Astrocyte of the hippocampus (primary cell): ENCODE measurements around the gene SLC4A11.

Experiments
- DNase-seq: peaks from one replicate; pipeline ENCODE4 v3.0.0; 2011; ENCODE audit warnings: low read depth, low spot score

SLC4A11 gene

DNA sequence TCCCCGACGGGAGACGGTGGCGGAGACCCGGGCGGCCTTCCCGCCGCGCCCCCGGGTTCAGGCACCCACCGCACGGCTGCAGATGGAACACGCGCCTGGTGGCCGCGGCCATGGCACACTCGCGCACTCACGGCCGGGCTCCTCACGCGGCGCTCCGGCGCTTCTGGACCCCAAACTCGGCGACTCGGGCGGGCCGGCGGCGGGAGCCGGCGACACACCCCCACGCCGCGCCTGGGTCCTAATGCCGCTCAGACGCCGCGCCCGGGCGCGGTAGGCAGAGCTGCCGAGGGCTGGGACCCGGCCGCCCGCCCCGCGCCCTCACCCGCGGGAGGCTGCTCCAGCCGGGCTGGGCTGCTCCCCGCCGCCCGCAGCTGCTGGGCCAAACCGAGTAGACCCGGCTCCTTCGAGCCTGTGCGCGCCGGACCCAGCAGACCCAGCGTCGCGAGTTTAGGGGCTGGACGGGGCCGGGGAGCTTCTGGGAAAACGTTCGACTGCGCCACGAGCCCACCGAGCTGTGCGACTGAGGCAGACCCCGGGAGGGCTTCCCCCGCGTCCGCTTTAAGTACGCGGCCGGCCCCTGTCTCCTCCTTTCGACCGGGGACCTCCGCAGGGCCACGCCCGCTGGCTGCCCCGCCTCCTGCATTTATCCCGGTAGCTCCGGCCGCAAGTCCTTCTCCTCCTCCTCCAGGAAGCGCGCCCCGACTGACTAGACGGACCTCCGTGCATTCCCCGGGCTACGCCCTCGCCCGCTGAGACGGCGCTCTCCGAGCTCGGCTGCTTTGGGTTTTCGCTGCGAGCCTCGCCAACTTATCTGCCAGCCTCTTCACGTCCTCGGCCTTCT lies at the start of gene SLC4A11:
Gene SLC4A11 (minus strand): TSS at position 165 of the 841 bp plus-strand sequence. CDS start 53 bp downstream, at position 112.
- DNase-seq = peak; percentile 76

- peak; percentile 14 for DNase-seq
Observed at GRCh38 chr20:3283222-3283820, 44.3 kb upstream of the SLC4A11 start.

DNA sequence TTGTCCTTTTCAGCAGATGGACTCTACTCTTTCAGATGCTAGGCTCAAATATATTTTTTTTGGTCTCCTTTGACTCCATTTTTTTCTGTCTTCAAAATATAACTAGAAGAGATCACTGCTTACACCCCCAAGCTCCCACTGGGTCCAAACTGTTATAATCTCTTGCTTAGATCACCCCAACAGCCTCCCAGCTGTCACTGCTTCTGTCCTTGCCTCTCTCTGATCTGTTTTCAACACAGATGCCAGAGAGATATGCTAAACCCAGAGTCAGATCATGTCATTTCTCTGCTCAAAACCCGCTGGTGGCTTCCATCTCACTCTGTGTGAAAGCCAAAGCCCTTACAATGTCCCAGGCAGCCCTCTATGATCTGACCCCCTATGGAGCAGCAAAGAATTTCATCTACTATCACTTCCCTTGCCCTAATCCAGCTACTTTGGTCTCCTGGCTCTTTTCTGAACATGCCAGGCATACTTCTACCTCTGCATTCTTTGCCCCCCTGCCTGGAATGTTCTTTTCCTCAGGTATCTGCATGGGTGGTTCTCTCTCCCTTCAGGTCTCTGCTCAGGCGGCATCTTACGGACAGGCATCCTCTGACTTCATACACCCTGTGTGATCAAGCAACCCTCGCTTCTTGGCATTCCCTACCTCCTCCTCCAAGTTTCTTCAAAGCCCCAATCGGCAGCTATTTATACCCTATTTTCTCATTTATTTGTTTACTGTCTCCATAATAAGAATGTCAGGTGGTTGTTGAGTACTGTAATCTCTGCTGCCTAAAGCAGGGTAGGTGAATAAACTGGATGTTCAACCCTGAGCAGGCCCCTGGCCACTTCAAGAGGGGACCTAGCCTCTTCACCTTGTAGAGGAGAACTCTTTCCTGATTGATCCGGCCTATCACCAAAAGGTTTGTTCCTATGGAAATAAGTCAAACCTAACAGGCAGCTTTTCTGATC lies 43.6 kb upstream of the SLC4A11 start:
- DNase-seq = peak; percentile 46

- no peak for DNase-seq
Observed at GRCh38 chr20:3281437-3281836, 42.4 kb upstream of the SLC4A11 start.

GRCh38 chr20:3279761-3280160 lies 40.8 kb upstream of the SLC4A11 start:
- no peak for DNase-seq

DNA sequence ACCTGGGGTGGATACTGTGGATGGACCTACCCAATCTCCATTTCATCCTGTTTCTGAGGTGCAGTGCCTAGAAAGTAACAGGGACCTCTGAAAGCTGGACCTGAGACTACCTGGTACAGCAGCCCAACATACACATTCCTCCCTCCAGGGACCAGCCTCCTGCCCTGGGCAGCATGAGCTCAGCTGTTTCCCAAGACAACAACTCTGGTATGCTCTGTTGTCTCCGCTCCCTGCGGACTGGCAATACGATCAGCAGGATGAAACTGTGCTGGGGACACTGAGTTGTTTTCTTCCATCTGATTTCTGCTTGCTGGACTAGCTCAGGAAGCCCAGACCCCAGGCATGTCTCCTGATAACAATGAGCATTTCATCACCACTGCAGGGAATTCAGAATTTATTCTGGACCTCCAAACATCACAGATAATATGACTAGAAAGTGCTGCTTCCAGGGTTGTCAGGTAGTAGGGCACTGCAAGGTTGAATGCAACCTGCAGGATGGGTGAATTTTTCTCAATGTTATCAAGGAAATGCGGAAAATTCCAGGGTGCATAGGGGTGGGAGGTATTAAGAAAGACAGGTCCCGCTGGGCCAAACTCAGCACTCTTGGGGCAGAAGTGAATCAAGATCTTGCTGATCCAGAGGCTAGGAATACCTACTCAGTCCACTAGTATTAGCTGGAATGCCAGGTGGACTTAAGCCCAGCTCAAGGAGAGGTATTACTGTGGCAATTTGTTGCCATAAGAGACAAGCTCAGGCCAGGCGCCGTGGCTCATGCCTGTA lies 38.9 kb upstream of the SLC4A11 start:
- no peak for DNase-seq

DNA sequence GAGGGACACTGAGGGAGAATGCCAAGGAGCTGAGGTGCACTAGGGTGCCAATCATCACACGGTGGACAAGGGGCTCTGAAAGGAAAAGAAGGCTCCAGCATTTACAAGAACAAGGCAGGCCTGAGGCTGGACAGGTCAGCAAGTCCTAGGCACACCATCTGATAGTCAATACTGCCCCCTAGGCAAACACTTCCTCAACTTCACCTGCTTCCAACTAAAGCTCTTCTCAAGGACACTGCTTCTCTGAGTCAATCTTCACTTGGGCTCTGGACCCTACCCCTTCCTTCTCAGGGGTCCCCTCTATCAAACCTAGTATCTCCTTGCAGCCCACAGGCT lies 37.7 kb upstream of the SLC4A11 start:
- no peak for DNase-seq

DNA sequence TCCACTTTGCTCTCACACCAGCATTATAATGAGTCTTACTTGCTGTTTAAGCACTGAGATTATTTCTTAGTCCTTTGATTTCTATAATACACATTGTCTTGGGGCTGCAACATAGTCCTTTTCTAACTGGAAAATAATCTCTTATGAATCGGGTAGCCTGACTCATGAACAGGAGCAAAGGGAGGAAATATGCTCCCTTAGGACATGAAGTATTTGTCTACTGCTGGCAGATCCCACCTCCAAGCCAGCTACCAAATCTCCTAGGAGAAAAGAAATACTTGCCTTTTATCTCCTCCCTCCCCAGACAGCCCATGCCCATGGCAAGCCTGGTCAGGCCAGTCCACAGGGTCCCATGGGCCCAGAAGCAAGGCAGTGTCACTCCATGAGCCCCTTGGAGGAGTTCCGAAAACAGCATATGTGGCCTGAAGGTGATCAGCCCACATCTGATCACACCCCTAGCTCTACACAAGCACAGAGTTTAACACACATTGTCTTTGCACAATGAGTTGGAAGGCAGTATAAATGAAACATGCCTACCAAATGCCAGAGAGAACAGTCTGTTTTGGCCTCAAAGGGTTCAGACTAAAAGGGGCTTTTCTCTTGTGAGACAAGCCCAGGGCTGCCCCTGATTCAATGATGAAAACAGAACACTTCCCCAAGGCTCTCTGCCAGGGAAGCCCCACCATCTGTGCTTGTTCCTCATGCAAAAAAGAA lies 37.1 kb upstream of the SLC4A11 start:
- no peak for DNase-seq

DNA sequence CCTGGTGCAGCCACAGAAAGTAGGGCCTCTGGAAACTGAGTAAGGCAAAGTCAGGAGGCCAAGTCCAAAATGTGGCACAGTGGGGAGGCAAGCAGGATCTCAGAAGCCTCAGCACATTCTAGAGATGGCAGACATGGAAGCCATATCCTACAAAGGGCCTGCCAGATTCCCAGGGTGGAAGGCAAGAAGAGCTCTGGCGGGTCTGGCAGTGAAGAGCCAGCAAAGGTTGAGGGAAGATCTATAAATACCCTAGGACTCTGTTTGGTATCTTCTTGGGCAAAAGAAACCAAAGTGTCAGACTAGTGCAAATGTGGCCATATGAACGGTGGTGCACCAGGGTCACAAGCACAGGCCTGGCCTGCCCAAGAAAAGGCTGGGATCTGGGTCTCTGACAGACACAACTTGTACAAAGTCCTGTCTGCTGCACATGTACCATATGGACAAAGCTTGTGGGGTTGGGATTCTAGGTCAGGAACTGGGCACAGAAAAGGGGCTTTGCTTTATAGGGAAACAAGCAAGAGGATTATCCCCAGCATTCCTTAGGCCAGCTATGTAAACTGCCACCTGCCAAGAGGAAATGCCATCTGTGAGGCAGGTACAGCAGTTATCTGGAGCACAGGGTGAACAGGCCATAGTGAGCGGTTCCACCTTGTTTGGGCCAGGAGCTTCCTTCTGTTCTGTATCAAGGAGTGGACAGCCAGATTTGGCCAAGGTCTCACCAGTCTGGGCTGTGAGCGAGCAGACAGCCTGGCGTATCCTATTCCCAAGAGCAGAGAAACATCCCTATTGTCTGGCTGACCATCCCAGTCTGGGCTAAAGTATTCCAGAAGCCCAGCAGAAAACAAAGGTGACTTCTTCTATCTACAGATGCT lies 36.3 kb upstream of the SLC4A11 start:
- no peak for DNase-seq

GRCh38 chr20:3273371-3273770 lies 34.4 kb upstream of the SLC4A11 start:
- no peak for DNase-seq

- no peak for DNase-seq
Observed at GRCh38 chr20:3270051-3270450, 31.1 kb upstream of the SLC4A11 start.

DNA sequence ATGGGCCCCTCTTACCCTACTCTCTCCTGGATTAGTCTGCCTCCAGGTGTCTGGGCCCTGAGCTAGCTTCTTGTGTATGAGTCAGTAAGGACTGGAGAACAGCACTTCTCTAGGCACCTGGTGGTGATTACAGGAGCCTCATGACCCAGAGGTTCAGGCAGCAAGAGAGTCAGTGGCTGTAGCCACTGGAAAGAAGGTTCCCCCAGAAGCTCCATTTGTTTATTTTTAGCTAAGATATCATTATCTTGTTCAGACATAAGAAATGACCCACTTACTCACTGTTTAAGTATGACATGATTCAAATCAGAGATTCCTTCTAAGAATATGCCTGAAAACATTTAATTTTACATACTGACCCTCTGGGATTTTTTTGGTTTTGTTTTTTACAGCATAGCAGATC lies 23.6 kb upstream of the SLC4A11 start:
- no peak for DNase-seq

GRCh38 chr20:3258429-3258828 lies 19.4 kb upstream of the SLC4A11 start:
- no peak for DNase-seq

GRCh38 chr20:3255728-3256127 lies 16.7 kb upstream of the SLC4A11 start:
- no peak for DNase-seq

GRCh38 chr20:3251806-3252205 lies 12.8 kb upstream of the SLC4A11 start:
- peak; percentile 80 for DNase-seq

- DNase-seq = peak; percentile 20
Observed at GRCh38 chr20:3250091-3250504, 11.1 kb upstream of the SLC4A11 start.

DNA sequence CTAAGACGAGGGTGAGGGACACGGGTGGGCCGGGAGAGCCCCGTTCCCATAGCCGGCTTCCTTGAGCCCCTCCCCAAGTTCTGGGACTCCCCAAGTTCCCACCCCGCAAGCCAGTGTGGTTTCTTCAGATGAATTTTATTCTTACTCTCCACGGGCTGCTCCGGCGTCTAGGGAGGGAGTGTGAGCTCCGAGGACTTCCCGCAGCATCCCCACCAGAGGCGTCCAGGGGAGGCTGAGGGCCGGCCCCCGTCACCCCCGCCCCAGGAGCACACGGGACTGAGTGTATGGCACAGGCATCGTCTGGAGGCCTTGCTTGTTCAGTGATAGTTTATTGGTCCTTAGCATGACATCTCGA lies 10.0 kb upstream of the SLC4A11 start:
- no peak for DNase-seq

GRCh38 chr20:3248167-3248992 lies 9.4 kb upstream of the SLC4A11 start:
- DNase-seq = peak; percentile 64

DNA sequence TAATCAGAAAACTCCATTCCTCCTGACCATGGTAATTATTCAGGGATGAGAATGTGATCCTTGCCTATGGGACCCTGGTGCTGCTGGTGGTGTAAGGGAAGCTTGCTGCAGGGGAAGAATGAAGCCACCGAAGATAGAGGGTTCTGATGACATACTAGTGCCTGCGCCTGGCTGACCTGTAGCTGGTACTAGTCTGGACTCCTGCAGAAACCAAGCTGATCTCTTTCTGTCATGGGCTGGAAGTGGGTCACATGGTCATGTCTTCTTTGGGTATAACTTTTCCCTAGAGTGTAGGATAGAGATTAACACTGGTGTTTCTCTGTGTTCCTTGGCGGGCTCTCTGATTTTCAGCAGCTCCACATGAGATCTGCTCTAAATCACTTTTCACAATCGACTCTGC lies 8.6 kb upstream of the SLC4A11 start:
- DNase-seq = no peak
